ENCODE results near the gene YIF1B. TPM values are rescaled to one million over a fixed set of nuclear protein-coding genes. Genes with fewer than 3 reads are reported as not detected.

YIF1B gene
- total RNA-seq, 1 donor from 2014 or later: 54.6 TPM

GRCh38 chr19:38255383-38256014 is 60.2 kb downstream of the YIF1B start:
- Mint-ChIP-seq H3K27ac (ENCODE audit: unreplicated experiment) (peak overlapping the region; percentile 85), H3K36me3 (ENCODE audit: unreplicated experiment) (no peaks in the 10 kb centered on the region), H3K4me1 (ENCODE audit: unreplicated experiment) (peaks cover 48% of the 10 kb centered on the region), H3K4me3 (ENCODE audit: unreplicated experiment) (peak overlapping the region; percentile 71), H3K27me3 (ENCODE audit: unreplicated experiment) (no peaks in the 10 kb centered on the region), H3K9me3 (ENCODE audit: unreplicated experiment) (no peaks in the 10 kb centered on the region)
- no peak for TF ChIP-seq CTCF (IDR thresholded peaks at IDR 0.05)
- no peak for DNase-seq (ENCODE audit: extremely low spot score, unreplicated experiment)

DNA sequence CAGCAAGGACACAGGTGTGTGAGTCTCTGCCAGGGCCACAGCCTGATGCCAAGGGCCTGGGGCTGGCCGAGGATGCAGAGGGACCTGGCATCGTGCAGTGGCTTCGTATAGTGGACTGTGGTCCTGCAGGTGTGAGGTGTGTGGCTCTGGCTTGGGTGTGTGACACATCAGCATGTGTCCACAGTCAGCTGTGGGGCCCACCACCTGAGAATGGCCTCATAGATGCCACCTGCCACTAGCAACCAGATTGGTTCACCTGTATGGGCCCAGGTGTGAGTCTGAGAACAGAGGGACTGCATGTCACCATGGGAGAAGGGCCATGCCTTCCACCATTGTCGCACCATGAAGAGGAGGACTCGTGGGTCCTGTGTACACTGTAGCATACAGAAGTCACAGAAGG is 62.0 kb downstream of the YIF1B start:
- TF ChIP-seq CTCF (IDR thresholded peaks at IDR 0.05): no peak
- Mint-ChIP-seq H3K27me3 (ENCODE audit: unreplicated experiment) (no peaks in the 10 kb centered on the region), H3K9me3 (ENCODE audit: unreplicated experiment) (no peaks in the 10 kb centered on the region), H3K27ac (ENCODE audit: unreplicated experiment) (peak overlapping the region; percentile 85), H3K36me3 (ENCODE audit: unreplicated experiment) (no peaks in the 10 kb centered on the region), H3K4me3 (ENCODE audit: unreplicated experiment) (no peak overlapping the region), H3K4me1 (ENCODE audit: unreplicated experiment) (peaks cover 52% of the 10 kb centered on the region)
- DNase-seq (ENCODE audit: extremely low spot score, unreplicated experiment): no peak

Other genes starting within 250 kb of the YIF1B start
- gene DPF1, start 91.7 kb downstream of the YIF1B start, total RNA-seq: 0.63 and 2.2 TPM in 2 replicates
- 45.1 TPM in 2 replicates for gene PPP1R14A, start 59.6 kb downstream of the YIF1B start, total RNA-seq
- 29.5 and 30.4 TPM in 2 replicates for gene SPINT2, start 51.4 kb downstream of the YIF1B start, total RNA-seq
- not detected in 2 replicates for gene C19orf33, start 11.7 kb downstream of the YIF1B start, total RNA-seq
- gene KCNK6, start 3.9 kb upstream of the YIF1B start, total RNA-seq: 11.9 and 13.0 TPM in 2 replicates
- gene CATSPERG, start 19.9 kb upstream of the YIF1B start, total RNA-seq: 6.8 and 7.2 TPM in 2 replicates
- gene PSMD8, start 58.6 kb upstream of the YIF1B start, total RNA-seq: 162 and 166 TPM in 2 replicates
- 2.1 and 2.3 TPM in 2 replicates for gene GGN, start 72.1 kb upstream of the YIF1B start, total RNA-seq
- 5.9 and 6.0 TPM in 2 replicates for gene SPRED3, start 72.8 kb upstream of the YIF1B start, total RNA-seq
- gene FAM98C, start 87.1 kb upstream of the YIF1B start, total RNA-seq: 19.4 and 22.7 TPM in 2 replicates
- not detected in 2 replicates for gene RASGRP4, start 110.3 kb upstream of the YIF1B start, total RNA-seq
- gene RYR1, start 117.7 kb upstream of the YIF1B start, total RNA-seq: 0.03 and 0.50 TPM in 2 replicates